H54 (cell line): Measurements from ENCODE around the gene STEEP1.
"Not testable (repeated sequence)": the region's sequence is repeated elsewhere in the genome, so short reads cannot be mapped to it uniquely, and the experiment has no call there.

Experiments
- DNase-seq: peaks from one replicate; pipeline ENCODE4 v3.0.0; 2011; ENCODE audit warnings: low spot score, mixed read lengths; ENCODE audit not compliant: insufficient read length
- FAIRE-seq: peaks from 3 replicates; lab custom pipeline; 2011; peaks lifted over from hg19 to GRCh38; lab: Jason Lieb, UNC
- POLR2A ChIP-seq: IDR thresholded peaks from 2 replicates; pipeline ENCODE4 v1.6.1; 2011; ENCODE audit warnings: low read depth, mild to moderate bottlenecking, low read length

Gene STEEP1

GRCh38 chrX:119512146-119512800, 52.9 kb downstream of the STEEP1 start:
- DNase-seq (peak; percentile 66), FAIRE-seq (peak; percentile 66)
- no peak for TF ChIP-seq POLR2A

DNA sequence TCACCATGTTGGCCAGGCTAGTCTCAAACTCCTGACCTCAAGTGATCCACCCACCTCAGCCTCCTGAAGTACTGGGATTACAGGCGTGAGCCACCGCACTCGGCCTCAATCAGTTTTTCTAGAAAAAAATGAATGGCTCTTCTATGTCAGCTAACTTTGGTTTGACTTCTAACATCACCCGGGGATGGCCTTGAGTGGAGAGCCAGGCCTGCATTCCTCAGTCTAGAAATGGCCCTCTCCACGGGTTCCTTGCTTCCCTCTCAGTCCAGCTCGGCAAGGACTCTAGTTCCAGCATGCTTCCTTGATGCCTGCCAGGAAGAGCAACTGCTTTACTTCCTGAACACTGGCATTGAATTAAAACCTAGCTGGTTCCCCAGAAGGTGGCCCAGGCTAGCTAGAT, 58.0 kb downstream of the STEEP1 start:
- no peak for TF ChIP-seq POLR2A

DNA sequence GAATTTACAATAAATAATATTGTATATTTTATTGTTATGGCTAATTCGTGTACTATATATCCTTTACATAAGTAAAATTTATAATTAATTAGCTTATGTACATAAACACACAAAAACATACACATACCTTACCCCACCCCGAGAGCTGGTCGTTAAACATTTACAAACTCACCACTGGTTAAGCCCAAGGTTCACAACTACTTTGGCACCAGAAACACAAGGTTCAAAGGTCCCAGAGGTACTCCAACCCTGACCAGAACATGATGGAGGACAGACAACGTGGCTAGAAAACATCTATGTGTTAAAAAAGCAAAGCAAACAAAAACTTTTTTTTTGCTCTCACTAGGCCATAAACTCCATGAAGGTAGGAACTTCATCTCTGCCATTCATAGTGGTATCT, 59.3 kb downstream of the STEEP1 start:
- FAIRE-seq (no peak), DNase-seq (no peak)
- TF ChIP-seq POLR2A = no peak

More for the DNA sequence above, 58.0 kb downstream of the STEEP1 start:
- DNase-seq = no peak
- FAIRE-seq = no peak

- FAIRE-seq, DNase-seq: not testable (repeated sequence)
Measured at GRCh38 chrX:119505145-119505544, 60.1 kb downstream of the STEEP1 start.

GRCh38 chrX:119503484-119503861, 61.7 kb downstream of the STEEP1 start:
- FAIRE-seq = peak; percentile 82
- no peak for TF ChIP-seq POLR2A
- DNase-seq = peak; percentile 67

DNA sequence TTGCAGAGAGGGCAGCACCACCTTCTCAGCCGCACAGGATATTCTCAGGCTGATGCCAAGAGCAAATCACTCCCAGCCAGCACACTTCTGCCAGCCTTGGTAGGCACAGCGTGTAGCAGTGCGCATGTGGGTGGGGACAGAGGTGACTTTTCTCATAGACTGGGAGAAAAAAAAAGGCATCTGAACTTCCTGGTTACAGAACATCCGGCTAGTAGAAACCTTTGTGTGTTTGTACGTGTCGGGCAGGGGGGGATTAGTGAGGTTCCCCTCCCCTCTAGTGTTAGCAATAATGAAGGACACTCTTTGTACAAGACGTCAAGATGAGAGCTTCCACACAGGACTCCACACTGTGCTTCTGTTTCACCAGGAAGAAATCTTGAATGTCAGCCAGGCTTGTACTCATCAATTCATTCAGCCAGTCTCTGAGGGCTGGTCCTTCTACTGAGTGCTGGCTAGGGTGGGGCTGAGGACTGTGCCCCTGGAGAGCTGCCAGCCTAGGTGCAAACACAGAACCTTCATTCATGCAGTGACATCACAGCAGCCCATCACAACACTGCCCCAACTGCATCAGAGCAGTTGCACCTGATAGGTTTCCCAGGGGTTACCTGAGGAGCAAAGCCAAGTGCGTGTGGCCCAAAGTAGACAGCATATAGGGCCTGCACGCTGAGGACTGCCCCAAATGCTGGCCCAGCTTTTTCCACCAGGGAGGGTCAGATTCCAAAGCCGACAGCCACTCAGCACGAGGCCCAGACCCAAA, 62.3 kb downstream of the STEEP1 start:
- TF ChIP-seq POLR2A = no peak
- FAIRE-seq (peak; percentile 48), DNase-seq (no peak)

- no peak for TF ChIP-seq POLR2A
- FAIRE-seq (no peak), DNase-seq (no peak)
Measured at GRCh38 chrX:119501511-119502148, 63.6 kb downstream of the STEEP1 start.

DNA sequence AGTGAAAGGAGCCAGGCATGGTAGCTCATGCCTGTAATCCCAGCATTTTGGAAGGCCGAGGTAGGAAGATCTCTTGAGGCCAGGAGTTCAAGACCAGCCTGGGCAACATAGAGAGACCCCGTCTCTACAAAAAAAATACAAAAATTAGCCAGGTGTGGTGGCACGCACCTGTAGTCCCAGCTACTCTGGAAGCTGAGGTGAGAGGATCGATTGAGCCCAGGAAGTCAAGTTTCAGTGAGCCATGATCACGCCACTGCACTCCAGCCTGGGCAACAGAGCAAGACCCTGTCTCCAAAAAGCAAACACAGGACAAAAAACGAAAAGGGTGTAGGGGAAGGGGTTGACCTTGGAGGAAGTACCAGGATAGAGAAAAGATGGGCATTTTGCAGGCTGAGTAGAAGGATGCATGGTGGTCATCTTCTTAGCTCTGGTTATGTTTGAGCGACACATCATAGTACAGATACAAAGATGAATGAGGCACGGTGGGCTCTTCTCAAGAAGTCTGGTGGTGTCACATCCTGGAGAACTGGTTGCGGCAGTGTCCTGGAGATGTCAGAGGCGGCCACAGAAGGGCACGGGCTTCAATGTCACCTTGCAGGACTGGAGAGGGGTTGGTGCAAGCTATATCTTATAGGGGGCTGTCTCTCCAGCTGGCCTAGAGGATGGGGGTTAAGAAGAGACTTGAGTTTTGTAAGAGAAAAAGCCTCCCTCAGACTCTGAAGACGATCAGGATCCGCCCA, 65.0 kb downstream of the STEEP1 start:
- no peak for TF ChIP-seq POLR2A
- FAIRE-seq (no peak), DNase-seq (no peak)

DNA sequence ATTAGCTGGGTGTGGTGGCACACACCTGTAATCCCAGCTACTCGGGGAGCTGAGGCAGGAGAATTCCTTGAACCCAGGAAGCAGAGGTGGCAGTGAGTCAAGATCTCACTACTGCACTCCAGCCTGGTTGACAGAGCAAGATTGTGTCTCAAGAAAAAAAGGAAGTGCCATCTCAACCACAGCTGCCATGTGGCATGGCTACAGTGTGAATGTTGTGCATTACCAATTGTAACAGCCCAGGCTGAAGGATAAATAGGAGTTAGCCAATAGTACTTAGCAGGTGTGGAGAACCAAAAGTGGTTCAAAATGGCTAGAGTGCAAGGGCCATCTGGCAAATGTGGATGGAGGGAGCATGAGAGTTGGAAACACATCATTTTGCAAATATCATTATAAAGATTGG, 68.0 kb downstream of the STEEP1 start:
- TF ChIP-seq POLR2A = no peak
- no peak for FAIRE-seq
- DNase-seq = no peak

DNA sequence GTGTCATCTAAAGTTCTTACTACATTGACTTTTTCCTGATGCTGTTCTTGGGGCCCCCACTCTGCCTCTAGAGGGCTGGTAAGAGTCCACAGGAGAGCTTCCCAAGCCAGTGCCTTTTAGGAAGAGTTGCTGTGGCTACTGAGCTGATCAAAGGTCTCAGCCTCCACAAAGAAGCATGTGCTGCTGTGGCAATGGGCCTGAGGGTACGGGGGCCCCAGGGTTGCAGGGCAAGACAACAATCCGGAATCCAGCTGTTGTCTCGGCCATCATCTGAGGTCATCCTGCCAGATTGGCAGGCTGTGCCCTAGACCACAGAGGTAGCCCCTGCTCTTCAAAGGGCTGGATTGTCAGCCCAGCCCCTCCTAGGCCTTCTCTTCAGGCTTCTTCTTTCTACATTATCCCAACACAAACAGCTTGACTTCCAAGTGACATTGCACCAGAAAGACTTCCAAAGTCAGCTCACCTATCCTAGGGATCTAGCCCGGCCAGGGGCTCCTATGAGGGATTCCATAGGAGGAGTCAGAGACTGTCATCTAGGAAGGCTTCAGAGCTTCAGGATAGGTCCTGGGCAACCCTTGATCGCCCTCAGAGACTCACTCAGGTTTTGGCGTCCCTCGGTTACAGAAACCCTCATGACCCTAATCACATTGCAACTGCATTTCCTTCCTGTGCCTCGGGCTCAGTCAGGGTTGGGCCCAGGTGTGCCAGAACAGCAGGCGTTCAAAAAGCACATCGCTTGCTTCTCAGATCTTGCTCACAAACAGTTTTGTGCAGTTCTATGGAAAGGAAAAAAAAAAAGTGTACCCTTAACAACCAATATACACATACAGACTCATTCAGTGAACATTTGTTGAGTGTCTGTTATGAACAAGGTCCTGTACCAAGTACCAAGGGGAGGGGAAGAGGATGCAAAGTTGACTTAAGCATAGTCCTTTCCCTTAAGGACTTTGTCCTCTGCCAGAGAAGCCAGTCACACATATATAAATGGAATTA, 69.2 kb downstream of the STEEP1 start:
- no peak for DNase-seq
- no peak for FAIRE-seq
- no peak for TF ChIP-seq POLR2A

GRCh38 chrX:119493851-119494495, 71.2 kb downstream of the STEEP1 start:
- DNase-seq, FAIRE-seq: not testable (repeated sequence)

DNA sequence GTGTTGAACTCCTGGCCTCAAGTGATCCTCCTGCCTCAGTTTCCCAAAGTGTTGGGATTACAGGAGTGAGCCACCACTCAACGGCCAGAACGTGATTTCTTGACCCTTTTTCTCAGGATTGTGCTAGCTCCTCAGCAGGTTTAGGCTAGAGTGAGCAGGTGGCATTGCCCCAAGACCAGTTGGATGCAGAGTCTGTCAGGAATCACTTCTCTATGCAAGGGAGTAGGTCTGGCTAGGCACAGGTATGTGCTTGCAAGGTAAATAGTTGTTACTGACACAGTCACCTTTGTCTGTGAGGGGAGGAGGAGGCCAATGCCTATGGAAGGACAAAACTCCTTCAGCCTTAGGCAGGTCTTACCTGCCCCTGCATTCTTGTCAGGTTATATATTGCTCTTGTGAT, 72.7 kb downstream of the STEEP1 start:
- TF ChIP-seq POLR2A = no peak
- no peak for DNase-seq

More for the DNA sequence above, 72.7 kb downstream of the STEEP1 start:
- no peak for FAIRE-seq
